GM10266 (cell line): Measurements from ENCODE around the gene CNTRL.
"Not testable (repeated sequence)": the region's sequence is repeated elsewhere in the genome, so short reads cannot be mapped to it uniquely, and the experiment has no call there.

Source experiments
- DNase-seq: peaks from one replicate; pipeline ENCODE4 v3.0.0; 2012; ENCODE audit errors: extremely low spot score
- CTCF ChIP-seq: IDR thresholded peaks from 2 replicates; pipeline ENCODE4 v1.5.1; 2012; ENCODE audit warnings: mild to moderate bottlenecking, low read depth; ENCODE audit not compliant: control insufficient read depth, insufficient read depth; ENCODE audit errors: missing control alignments

Gene CNTRL

GRCh38 chr9:121095057-121095456, 20.3 kb downstream of the CNTRL start:
- no peak for TF ChIP-seq CTCF
- no peak for DNase-seq

GRCh38 chr9:121098567-121099198, 23.9 kb downstream of the CNTRL start:
- no peak for TF ChIP-seq CTCF
- no peak for DNase-seq

- not testable (repeated sequence) for DNase-seq
Measured at GRCh38 chr9:121104054-121104453, 29.3 kb downstream of the CNTRL start.

GRCh38 chr9:121105531-121105930, 30.8 kb downstream of the CNTRL start:
- TF ChIP-seq CTCF: no peak
- DNase-seq: no peak

GRCh38 chr9:121107029-121107428, 32.3 kb downstream of the CNTRL start:
- no peak for DNase-seq
- TF ChIP-seq CTCF: no peak

GRCh38 chr9:121107881-121108280, 33.1 kb downstream of the CNTRL start:
- no peak for DNase-seq
- TF ChIP-seq CTCF: no peak

GRCh38 chr9:121115466-121115865, 40.7 kb downstream of the CNTRL start:
- no peak for TF ChIP-seq CTCF
- no peak for DNase-seq

GRCh38 chr9:121118266-121118665, 43.5 kb downstream of the CNTRL start:
- DNase-seq: no peak
- no peak for TF ChIP-seq CTCF
